Measurements from ENCODE around the gene KCNA5. TPM values are rescaled to one million over a fixed set of nuclear protein-coding genes. Genes with fewer than 3 reads are reported as not detected.

Gene KCNA5
- total and polyA plus RNA-seq, 2 of the 4 experiments (the other 2 are of a cell fraction): not detected

DNA sequence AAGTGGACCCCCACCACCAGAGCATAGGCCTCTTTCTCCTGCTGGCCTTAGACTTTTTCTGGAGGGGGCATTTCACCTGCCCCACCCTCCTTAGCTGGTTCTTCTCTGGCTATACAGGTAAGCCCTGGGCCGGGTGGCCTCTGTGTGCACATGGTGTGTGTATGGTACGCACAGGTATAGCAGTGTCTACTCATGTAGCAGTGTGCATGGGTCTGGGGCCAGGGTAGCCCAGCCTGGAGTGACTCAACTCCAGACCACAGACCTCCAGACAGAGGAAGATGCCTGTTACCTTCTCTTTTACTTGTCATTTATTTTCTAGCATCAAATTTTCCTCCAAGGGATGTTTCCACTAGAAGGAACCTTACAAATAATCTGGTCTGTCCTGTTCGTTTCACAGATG lies 6.9 kb downstream of the KCNA5 start:
- ChIA-PET CTCF (interaction anchor here (0.8 kb wide), 1 partner anchor 21 kb away, joined by 3 read pairs; no protein-coding TSS in a partner anchor), POLR2A (ENCODE audit: unreplicated experiment) (no interaction called here)
- Histone ChIP-seq H3K9me1 (ENCODE audit: insufficient read depth, low read length) (no peaks in the 10 kb centered on the region), H3K9me3 (ENCODE audit: control insufficient read depth, insufficient read depth, low read length) (no peaks in the 10 kb centered on the region), H3K14ac (replicated peaks; ENCODE audit: low read depth, low read length) (no peak overlapping the region), H3K4me2 (ENCODE audit: low read depth, low read length) (no peak overlapping the region), H3K27ac (ENCODE audit: insufficient read depth, low read length) (no peak overlapping the region), H3K79me1 (ENCODE audit: low read depth in 1 of 2, low read length in 2 of 2) (no peaks in the 10 kb centered on the region), H2BK5ac (ENCODE audit: low read depth, low read length, poor library complexity, severe bottlenecking) (no peak overlapping the region), H3K27me3 (ENCODE audit: control insufficient read depth, insufficient read depth, low read length) (peaks cover 54% of the 10 kb centered on the region), H2BK20ac (ENCODE audit: low read depth, low read length) (no peak overlapping the region), H4K5ac (ENCODE audit: low read depth, low read length) (no peak overlapping the region), H3K23ac (ENCODE audit: low read depth, low read length) (no peak overlapping the region), H4K91ac (ENCODE audit: insufficient read depth, low read depth, low read length) (no peak overlapping the region), H4K8ac (ENCODE audit: low read depth in 2 of 2, low read length in 2 of 2) (no peak overlapping the region), H3K56ac (ENCODE audit: extremely low read depth, insufficient read depth, low read length) (no peak overlapping the region), H3K4ac (ENCODE audit: low read depth, low read length) (no peak overlapping the region), H3K4me1 (ENCODE audit: control insufficient read depth, insufficient read depth, low read length) (no peaks in the 10 kb centered on the region; the same call in 1 of the 2 replicates), H2AK9ac (replicated peaks; ENCODE audit: low read depth, low read length, poor library complexity) (no peak overlapping the region), H3K36me3 (ENCODE audit: control insufficient read depth, insufficient read depth, low read length) (no peaks in the 10 kb centered on the region), H2AFZ (replicated peaks; ENCODE audit: low read length, poor library complexity) (no peak overlapping the region), H2BK15ac (ENCODE audit: low read depth, low read length) (no peak overlapping the region), H3K18ac (ENCODE audit: low read depth, low read length) (no peak overlapping the region), H4K20me1 (ENCODE audit: insufficient read depth, low read length) (no peaks in the 10 kb centered on the region), H2BK120ac (ENCODE audit: low read depth, low read length) (no peak overlapping the region), H3K9ac (ENCODE audit: low read depth, low read length) (no peak overlapping the region), H2AK5ac (ENCODE audit: low read depth, low read length) (no peak overlapping the region), H3K4me3 (ENCODE audit: insufficient read depth, low read depth, low read length) (no peak overlapping the region)
- WGBS, 2 experiments (ENCODE audit: extremely low coverage in 2 of 2, insufficient read length in 1 of 2): no CpG with 5 or more reads among the region's 3 CpGs
- dilution Hi-C loops (cut with HindIII; ENCODE audit: low sequenced_read_pairs, unreplicated experiment): no loop called here
- DNase-seq: no peak
- ATAC-seq (ENCODE audit: low read depth): no peak
- TF ChIP-seq SMC3 (IDR thresholded peaks at IDR 0.05; ENCODE audit: low read depth, low read length): no peak
- TF ChIP-seq RAD21 (IDR thresholded peaks at IDR 0.05; ENCODE audit: low read length): no peak
- TF ChIP-seq MAFK (IDR thresholded peaks at IDR 0.05; ENCODE audit: low read depth, low read length): no peak
- TF ChIP-seq RFX5 (IDR thresholded peaks at IDR 0.05; ENCODE audit: low read depth, low read length): no peak
- no peak for TF ChIP-seq MXI1 (IDR thresholded peaks at IDR 0.05; ENCODE audit: borderline replicate concordance, low read depth, low read length)
- no peak for TF ChIP-seq FOS (IDR thresholded peaks at IDR 0.05; ENCODE audit: low read depth, low read length)
- no peak for TF ChIP-seq USF2 (IDR thresholded peaks at IDR 0.05; ENCODE audit: low read depth, low read length)
- intact Hi-C loops (cut with micrococcal nuclease): no loop called here
- BruUV-seq (replicated peaks): no TSS peak
- in situ Hi-C loops (cut with MboI; ENCODE audit: low sequenced_read_pairs): no loop called here
